ENCODE data around the gene UNC13A.

UNC13A gene

DNA sequence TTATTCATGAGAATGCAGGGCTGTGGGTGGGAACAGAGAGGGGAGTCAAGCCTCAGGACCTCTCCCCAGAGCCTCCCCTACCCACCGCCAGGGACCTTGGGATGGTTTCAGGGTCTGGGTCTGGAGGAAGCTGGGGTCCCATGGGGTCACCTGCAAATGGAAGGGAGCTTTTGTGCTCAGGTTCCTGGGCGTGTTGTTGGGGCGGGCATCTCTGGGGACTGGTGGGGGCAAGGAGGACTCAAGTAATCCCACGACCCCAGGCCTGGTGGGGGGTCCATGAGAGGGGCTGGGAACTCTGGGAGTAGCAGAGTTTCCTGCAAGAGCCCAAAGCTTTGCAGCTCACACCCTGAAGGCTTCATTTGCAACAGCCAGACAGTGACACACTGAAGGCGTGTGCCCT is 60.2 kb downstream of the UNC13A start:
- Histone ChIP-seq H3F3A (ENCODE audit: insufficient read depth) (no peaks in the 10 kb centered on the region), H3K79me2 (ENCODE audit: insufficient read depth, low read length) (no peaks in the 10 kb centered on the region), H3K9me3 (ENCODE audit: insufficient read depth, low read length) (no peaks in the 10 kb centered on the region), H3K27me3 (ENCODE audit: low read length) (no peaks in the 10 kb centered on the region), H3K9ac (ENCODE audit: low read length) (no peak overlapping the region), H3K36me3 (ENCODE audit: low read length) (no peaks in the 10 kb centered on the region), H3K9me2 (replicated peaks; ENCODE audit: insufficient read depth, low read length) (no peaks in the 10 kb centered on the region), H3K4me2 (ENCODE audit: low read depth, low read length, poor library complexity, severe bottlenecking) (no peak overlapping the region), H3K4me3 (ENCODE audit: insufficient read depth, low read length, poor library complexity, severe bottlenecking) (no peak overlapping the region), H2AFZ (ENCODE audit: low read depth, low read length, severe bottlenecking) (no peak overlapping the region), H3K27ac (ENCODE audit: low read depth, low read length) (no peak overlapping the region), H4K20me1 (ENCODE audit: low read depth, low read length) (no peaks in the 10 kb centered on the region)
- no peak for TF ChIP-seq EZH2phosphoT487 (conservative IDR thresholded peaks at IDR 0.05; ENCODE audit: low read length)
- TF ChIP-seq, protein P1, sequence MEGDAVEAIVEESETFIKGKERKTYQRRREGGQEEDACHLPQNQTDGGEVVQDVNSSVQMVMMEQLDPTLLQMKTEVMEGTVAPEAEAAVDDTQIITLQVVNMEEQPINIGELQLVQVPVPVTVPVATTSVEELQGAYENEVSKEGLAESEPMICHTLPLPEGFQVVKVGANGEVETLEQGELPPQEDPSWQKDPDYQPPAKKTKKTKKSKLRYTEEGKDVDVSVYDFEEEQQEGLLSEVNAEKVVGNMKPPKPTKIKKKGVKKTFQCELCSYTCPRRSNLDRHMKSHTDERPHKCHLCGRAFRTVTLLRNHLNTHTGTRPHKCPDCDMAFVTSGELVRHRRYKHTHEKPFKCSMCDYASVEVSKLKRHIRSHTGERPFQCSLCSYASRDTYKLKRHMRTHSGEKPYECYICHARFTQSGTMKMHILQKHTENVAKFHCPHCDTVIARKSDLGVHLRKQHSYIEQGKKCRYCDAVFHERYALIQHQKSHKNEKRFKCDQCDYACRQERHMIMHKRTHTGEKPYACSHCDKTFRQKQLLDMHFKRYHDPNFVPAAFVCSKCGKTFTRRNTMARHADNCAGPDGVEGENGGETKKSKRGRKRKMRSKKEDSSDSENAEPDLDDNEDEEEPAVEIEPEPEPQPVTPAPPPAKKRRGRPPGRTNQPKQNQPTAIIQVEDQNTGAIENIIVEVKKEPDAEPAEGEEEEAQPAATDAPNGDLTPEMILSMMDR (IDR thresholded peaks at IDR 0.05; ENCODE audit: insufficient read depth, low read length, poor library complexity, severe bottlenecking) = no peak

DNA sequence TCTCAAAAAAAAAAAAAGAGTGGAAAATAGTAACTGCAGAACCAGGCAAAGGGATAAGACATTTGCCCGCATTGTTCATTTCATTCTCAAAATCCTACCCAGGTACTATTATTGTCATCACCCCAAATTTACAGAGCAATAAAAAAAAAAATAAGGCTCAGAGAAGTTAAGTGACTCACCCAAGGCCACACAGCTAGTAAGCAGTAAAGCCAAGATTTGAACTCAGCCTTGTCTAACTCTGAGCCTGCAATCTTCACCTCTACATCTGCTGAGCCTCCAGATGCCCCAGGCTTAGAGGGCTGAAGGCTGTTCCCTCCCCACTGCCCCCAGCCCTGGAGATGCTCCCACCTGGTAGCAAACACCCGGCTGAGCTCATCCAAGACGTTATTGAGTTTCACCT is 61.0 kb downstream of the UNC13A start:
- no peak overlapping the region for H2AFZ ChIP-seq (ENCODE audit: low read depth, low read length, severe bottlenecking)
- H3K9me2 ChIP-seq (replicated peaks; ENCODE audit: insufficient read depth, low read length) = no peaks in the 10 kb centered on the region
- H3K9me3 ChIP-seq (ENCODE audit: insufficient read depth, low read length) = no peaks in the 10 kb centered on the region
- H4K20me1 ChIP-seq (ENCODE audit: low read depth, low read length) = no peaks in the 10 kb centered on the region
- no peak for TF ChIP-seq EZH2phosphoT487 (conservative IDR thresholded peaks at IDR 0.05; ENCODE audit: low read length)
- TF ChIP-seq, protein P1 (IDR thresholded peaks at IDR 0.05; ENCODE audit: insufficient read depth, low read length, poor library complexity, severe bottlenecking) = no peak
- no peaks in the 10 kb centered on the region for H3K27me3 ChIP-seq (ENCODE audit: low read length)
- H3K4me2 ChIP-seq (ENCODE audit: low read depth, low read length, poor library complexity, severe bottlenecking) = no peak overlapping the region
- no peaks in the 10 kb centered on the region for H3K36me3 ChIP-seq (ENCODE audit: low read length)
- no peak overlapping the region for H3K27ac ChIP-seq (ENCODE audit: low read depth, low read length)
- H3K79me2 ChIP-seq (ENCODE audit: insufficient read depth, low read length) = no peaks in the 10 kb centered on the region
- no peak overlapping the region for H3K4me3 ChIP-seq (ENCODE audit: insufficient read depth, low read length, poor library complexity, severe bottlenecking)
- H3F3A ChIP-seq (ENCODE audit: insufficient read depth) = no peaks in the 10 kb centered on the region
- H3K9ac ChIP-seq (ENCODE audit: low read length) = no peak overlapping the region

DNA sequence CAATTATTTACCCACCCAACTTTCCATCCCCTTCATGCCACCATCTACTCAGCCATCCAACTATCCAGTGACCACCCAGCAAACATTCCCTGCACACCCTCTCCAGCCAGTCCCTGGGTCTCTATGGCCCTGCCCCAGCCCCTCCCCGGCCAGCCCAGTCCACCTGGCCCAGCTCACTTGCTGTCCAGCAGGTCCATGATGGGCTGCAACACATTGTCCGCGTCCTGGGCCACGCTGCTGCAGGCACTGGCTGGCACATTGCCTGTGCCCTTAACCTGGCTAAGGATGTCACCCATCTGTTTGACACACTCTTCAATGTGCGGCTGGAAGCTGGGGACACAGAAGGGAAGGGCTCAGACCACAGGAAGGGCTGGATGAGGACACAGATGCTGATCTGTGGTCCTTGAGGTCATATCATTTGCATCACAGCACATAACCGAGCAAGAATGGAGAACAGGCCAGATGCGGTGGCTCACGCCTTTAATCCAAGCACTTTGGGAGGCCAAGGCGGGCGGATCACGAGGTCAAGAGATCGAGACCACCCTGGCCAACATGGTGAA is 61.6 kb downstream of the UNC13A start:
- Histone ChIP-seq H3K9ac (ENCODE audit: low read length) (no peak overlapping the region), H3K9me3 (ENCODE audit: insufficient read depth, low read length) (no peaks in the 10 kb centered on the region), H3K79me2 (ENCODE audit: insufficient read depth, low read length) (no peaks in the 10 kb centered on the region), H3K9me2 (replicated peaks; ENCODE audit: insufficient read depth, low read length) (no peaks in the 10 kb centered on the region), H3K27ac (ENCODE audit: low read depth, low read length) (no peak overlapping the region), H3K4me2 (ENCODE audit: low read depth, low read length, poor library complexity, severe bottlenecking) (no peak overlapping the region), H3K4me3 (ENCODE audit: insufficient read depth, low read length, poor library complexity, severe bottlenecking) (no peak overlapping the region), H3F3A (ENCODE audit: insufficient read depth) (no peaks in the 10 kb centered on the region), H3K36me3 (ENCODE audit: low read length) (no peaks in the 10 kb centered on the region), H3K27me3 (ENCODE audit: low read length) (no peaks in the 10 kb centered on the region), H4K20me1 (ENCODE audit: low read depth, low read length) (no peaks in the 10 kb centered on the region), H2AFZ (ENCODE audit: low read depth, low read length, severe bottlenecking) (no peak overlapping the region)
- no peak for TF ChIP-seq EZH2phosphoT487 (conservative IDR thresholded peaks at IDR 0.05; ENCODE audit: low read length)
- TF ChIP-seq, protein P1 (IDR thresholded peaks at IDR 0.05; ENCODE audit: insufficient read depth, low read length, poor library complexity, severe bottlenecking) = no peak
